Measurements from ENCODE around the gene GAA.

DNA sequence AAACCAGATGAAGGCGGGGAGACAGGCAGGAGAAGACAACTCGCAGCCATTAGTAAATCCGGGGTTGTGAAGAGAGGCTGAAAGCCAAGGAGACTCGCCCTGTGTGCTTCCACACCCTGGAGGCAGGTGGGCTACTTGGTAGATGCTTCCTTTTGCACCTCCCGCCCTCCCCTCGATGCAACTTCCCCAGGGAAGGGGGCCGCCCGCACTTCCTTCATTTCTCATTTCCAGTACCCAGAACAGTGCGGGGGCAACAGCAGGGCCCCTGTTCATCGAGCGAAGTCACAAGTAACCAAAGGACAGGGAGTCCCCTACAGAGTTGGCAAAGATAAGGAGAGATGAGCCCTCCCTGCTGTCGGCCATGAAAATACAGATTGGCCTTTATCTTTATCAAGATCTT, 40.0 kb upstream of the GAA start:
- TF ChIP-seq, protein P1, sequence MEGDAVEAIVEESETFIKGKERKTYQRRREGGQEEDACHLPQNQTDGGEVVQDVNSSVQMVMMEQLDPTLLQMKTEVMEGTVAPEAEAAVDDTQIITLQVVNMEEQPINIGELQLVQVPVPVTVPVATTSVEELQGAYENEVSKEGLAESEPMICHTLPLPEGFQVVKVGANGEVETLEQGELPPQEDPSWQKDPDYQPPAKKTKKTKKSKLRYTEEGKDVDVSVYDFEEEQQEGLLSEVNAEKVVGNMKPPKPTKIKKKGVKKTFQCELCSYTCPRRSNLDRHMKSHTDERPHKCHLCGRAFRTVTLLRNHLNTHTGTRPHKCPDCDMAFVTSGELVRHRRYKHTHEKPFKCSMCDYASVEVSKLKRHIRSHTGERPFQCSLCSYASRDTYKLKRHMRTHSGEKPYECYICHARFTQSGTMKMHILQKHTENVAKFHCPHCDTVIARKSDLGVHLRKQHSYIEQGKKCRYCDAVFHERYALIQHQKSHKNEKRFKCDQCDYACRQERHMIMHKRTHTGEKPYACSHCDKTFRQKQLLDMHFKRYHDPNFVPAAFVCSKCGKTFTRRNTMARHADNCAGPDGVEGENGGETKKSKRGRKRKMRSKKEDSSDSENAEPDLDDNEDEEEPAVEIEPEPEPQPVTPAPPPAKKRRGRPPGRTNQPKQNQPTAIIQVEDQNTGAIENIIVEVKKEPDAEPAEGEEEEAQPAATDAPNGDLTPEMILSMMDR (IDR thresholded peaks at IDR 0.05) = no peak
- TF ChIP-seq POLR2AphosphoS5 (IDR thresholded peaks at IDR 0.05) = no peak

Measured in breast epithelium (tissue), 3 donors.